GM19324 (cell line): ENCODE results near the gene SMIM38.

Source experiments
- ATAC-seq: cut with Tn5 transposase; IDR thresholded peaks from one replicate; pipeline ENCODE4 v1.9.1; 2021; ENCODE audit warnings: mild to moderate bottlenecking, moderate library complexity; ENCODE audit not compliant: unreplicated experiment, low FRiP score

The SMIM38 gene

DNA sequence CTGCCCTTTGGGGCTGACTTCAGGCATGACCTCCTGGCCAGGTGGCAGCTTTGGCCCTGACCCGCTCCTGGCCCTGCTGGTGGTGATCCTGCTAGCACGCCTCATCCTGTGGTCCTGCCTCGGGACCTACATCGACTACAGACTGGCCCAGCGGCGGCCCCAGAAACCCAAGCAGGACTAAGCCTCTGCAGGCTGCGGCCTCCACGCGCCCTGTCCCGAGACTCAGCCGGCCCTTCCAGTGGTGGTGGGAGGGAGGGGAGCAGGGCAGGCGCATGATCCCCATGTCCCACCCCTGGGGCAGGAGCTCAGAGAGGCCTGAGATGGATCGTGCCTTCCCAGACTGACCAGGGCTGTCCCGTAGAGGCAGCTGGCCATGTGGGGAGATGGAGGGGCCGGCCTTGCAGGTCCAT lies 2.1 kb downstream of the SMIM38 start:
- ATAC-seq = no peak

DNA sequence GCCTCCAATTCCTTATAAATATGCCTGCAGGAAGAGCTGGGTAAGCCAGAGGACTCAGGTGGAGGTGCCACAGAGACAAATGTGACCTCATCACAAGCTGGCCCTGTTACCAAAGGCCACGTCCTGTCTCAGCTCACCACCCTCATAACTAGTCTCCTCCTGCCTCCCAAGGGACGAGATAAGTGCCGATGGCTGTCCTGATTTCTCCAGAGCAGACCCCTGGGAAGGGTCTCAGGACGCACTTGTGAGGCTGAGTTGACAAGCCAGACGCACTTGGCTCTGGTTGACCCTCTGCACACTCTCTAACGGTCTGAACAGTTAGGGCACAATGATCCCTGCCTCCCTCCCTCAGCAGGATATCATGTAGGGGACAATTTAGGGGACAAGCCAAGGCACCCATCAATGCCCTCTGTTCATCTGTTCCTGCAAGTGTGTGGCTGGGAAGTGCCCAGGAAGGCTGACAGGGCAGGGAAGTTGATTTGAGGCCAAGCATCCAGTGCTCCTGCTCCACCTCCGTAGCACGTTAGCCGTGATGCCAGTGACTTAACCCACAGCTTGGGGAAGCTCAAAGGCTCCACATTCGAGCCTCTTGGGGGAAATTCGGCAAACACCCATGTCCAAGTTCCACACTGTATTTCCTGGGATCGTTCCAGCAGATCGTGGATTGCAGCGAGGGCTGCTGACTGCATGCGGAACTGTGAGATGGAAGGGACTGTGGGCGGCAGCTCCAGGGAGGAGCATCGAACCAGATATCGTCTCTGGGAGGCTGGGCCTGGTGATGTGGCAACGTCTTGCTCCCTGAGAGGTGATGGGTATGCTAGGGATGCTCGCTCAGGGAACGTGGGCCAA lies 2.8 kb downstream of the SMIM38 start:
- ATAC-seq = no peak

DNA sequence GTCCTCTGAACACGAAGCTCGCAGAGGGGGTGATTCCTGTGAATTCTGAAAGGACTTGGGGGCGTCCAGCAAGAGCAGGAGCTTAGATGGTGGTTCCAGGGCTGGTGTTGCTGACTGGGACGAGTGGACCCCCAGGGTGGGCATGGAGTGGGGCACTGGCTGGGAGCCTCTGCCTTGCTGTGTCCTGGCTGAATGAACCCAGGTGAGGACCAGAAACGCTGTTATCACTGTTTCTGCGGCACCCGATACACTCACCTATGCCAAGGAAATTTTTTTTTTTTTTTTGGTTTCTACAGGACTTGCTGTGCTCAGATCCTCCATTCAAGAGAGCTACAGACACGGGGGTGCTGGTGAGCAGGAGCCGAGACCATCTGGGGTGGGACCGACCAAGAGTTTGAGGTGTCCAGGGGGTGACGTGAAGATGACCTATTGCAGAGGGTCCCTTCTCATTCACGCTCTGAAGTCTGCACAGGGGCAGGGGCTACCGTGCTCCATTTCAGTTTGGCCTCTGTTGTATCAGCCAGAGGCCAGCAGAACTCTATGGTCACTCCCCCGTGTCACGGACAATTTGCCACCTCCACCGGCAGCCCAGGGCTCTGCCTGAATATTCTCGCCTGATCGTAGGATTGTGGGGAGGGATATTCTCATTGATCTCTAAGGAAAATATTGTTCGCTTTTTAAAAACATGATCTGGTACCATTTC lies 3.6 kb downstream of the SMIM38 start:
- ATAC-seq = no peak

DNA sequence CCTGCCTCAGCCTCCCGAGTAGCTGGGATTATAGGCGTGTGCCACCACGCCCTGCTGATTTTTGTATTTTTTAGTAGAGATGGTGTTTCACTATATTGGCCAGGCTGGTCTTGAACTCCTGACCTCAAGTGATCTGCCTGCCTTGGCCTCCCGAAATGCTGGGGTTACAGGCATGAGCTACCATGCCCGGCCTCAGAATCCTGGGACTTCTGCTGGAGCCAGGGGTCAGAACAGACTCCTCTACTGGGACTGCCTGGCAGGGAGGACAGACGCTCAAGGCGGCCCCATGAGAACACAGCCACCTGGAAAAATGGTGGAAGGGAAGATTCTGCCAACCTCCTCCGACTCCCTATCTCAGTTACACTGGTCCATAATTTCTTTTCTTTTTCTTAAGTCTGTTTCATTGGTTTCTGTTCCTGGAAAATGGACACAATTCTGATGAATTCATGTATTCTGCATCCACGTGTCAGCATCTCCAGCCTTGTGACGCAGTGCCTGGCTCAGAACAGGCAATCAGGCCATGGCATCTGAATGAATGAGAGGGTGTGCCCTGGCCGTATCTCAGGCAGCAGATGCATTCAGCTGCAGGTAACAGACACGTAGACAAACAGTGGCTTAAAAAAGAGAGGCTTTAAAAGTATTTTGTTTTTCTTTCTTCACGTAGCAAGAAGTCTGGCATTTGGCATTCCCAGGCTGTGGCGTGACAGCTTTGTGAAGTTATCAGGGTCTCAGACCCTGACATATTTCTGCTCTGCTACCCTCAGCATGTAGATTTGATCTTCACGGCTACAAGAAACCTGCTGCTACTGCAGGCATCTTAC lies 4.8 kb downstream of the SMIM38 start:
- no peak for ATAC-seq

DNA sequence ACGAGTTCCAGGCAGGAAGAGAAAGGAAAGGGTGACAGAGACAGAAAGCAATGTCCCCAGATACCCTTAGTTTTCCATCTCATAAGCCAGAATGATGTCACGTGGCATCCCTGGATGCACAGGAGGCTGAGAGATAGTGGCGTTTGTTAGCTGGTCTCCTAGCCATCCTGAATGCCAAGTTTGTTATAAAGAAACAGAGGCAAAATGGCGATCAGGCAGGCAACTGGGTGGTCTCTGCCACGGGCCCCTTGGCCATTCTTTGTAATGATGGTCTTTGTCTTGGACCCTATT lies 5.3 kb downstream of the SMIM38 start:
- no peak for ATAC-seq

DNA sequence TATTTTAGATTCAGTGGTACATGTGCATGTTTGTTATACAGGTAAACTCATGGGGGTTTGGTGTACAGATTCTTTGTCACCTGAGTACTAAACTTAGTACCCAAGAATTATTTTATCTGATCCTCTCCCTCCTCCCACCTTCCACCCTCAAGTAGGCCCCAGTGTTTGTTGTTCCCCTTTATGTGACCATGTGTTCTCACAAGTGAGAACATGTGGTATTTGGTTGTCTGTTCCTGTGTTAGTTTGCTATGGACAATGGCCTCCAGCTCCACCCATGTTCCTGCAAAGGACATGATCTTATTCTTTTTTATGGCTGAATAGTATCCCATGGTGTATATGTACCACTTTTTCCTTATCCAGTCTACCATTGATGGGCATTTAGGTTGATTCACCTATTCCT lies 6.8 kb downstream of the SMIM38 start:
- no peak for ATAC-seq

DNA sequence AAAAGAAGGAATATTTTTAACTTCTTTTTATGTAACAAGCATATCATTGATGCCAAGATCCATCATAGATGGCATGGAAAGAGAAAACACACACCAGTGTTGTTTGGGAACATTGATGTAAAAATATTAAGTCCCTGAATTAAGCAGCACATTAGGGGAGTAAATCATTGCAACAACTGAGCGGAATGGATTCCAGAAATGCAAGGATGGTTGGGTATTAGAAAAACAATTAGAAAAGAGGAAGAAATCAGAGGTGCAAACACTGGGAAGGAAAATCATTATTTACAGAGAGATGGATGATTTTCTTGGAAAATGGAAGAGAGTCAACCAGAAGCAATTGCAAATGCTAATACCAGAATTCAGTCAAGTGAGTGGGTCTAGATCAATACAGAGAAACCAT lies 8.1 kb downstream of the SMIM38 start:
- ATAC-seq = no peak

DNA sequence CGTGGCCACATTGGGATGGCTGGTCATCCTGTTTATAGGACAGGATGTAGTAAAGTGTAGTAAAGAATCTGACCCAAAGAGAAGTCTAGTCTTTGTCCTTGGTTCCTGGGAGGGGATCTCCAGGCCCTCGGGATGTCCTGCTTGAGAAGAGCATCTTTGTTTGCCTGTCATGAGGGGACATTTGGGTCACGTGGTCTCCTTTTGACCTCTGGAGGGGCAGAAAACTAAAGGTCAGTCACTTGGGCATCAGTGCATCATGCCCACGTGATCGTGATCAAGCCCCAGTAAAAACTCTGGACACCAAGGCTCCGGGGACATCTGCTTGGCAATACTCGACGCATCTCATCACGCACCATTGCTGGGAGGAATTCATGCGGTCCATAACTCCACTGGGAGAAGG lies 9.1 kb downstream of the SMIM38 start:
- ATAC-seq = no peak

DNA sequence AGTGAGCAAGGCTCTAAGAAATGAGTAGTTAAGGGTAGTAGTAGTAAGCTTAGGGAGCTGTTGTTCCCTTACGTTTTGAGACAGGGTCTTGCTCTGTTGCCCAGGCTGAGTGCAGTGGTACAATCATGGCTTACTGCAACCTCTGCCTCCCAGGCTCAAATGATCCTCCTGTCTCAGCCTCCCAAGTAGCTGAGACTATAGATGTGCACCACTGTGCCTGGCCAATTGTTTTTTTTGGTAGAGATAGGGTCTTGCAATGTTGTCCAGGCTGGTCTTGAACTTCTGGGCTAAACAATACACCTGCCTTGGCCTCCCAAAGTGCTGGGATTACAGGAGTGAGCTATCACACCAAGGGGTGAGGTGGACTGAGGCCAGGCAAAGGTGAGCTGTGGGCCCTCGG lies 10.0 kb downstream of the SMIM38 start:
- ATAC-seq = no peak

DNA sequence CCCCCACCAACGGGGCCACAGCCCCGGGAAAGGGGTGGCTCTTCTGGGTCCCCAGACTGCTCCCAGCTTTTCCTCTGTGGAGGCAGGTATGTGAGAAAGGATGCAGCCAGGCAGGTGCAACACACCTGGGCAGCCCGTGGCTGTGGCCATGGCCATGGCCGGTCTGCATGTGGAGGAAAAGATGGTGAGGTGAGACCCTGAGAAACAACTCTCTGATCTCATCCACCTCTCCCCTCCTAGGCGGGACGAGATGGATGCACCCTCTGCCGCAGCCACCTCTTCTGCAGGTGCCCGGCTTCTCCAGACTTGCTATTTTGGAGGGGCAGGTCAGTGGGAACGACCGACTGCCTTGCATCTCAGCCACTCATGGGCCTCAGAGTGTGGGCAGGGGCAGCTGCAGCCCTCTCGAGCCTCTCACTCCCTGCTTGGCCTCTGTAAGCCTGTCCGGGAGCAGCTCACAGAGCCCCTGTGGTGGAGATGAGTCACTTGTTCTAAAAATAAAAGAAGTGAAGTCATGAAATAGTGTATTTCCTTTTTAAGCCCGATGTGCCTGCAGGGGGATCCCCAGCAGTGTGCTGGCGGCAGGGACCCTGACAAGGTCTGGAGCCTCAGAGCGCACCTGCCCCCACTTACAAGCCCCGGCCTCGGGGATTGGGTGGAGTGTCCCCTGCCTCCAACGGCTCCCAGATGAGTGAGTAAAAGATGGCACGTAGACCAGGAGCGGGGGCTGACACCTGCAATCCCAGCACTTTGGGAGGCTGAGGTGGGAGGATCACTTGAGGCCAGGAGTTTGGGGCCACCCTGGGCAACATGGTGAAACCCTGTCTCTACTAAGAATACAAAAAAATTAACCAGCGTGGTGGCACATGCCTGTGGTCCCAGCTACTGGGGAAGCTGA lies 10.7 kb downstream of the SMIM38 start:
- peak; percentile 60 for ATAC-seq

DNA sequence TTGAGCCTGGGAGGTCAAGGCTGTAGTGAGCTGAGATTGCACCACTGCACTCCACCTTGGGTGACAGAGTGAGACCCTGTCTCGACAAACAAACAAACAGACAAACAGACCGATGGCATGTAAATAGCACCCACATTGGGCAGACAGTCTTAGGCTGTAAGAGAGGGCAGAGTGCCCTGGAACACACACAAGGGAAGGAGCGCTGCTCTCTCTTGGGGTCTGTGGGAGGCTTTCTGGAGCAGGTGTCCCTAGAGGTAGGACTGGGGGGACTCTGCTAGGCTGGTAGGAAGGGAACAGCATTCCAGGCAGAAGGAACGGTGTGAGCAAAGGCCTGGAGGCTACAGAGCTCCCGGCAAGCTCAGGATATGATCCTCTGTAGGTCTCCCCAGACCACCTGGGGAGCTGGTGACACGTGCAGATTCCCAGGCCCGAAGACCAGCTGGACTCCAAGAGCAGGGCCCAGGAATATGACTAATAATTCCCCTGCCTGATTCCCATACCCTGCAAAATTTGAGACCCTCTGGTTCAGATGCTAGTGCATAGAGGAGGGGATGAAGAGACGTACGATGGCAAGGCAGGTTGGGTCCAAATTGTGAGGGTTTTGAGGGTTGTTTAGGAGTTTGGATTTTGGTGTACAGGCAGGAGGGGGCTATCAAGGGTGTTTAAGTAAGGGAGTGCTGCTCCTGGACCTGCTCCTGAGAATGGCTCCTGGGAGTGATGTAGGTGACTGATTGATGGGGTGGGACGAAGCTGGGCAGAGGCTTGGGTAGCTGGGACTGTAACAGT lies 11.6 kb downstream of the SMIM38 start:
- ATAC-seq = no peak

DNA sequence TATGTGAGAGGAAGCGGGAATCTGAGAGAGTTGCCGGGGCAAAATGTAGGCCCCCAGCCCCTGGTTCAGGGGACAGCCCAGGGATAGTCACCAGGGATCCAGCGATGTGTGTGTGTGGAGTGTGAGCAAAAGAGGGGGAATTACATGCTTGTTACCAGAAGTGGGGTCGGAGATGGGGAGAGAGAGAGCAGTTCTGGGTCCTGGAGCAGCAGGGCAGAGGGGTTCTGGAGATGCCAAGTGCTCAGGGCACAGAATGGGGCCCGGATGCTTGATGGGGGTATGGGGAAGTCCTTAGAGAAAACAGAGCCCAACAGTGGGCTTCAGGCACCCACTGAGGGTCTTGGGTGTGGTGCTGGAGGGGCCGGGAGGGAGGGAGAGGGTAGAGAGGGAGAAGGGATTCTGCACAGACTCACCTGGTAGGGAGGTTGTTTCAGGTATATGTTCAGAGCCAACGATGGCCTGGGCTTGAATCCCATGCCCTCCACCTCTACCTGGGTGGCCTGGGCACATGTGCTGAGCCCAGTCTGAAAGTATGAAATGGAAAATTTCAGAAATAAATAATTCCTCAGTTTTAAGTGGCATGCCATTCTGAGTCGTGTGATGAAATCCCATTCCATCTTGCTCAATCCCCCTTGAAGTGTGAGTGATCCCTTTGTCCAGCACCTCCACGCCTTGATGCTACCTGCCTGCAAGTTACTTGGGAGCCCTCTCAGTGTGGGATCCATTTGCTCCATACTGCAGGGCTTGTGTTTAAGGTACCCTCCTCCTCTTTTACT lies 12.4 kb downstream of the SMIM38 start:
- ATAC-seq = no peak

DNA sequence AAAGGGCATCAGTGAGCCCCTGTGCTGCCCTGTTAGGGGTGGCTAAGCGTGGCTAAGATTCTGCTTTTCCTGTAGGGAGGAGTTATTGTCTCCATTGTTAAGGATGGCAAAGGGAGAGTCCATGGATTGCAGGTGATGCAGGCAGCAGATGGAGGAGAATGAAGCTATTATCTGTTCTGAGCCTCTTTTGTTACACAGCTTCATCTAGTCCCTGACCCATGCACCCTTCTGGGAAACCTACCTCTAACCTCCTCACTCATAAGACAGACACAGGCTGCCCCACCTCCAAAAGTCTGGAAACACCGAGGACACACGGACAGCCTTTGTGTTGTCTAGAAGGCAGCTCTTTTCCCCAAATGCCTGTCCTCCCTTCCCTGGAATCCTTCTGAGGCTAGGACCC lies 13.7 kb downstream of the SMIM38 start:
- no peak for ATAC-seq

DNA sequence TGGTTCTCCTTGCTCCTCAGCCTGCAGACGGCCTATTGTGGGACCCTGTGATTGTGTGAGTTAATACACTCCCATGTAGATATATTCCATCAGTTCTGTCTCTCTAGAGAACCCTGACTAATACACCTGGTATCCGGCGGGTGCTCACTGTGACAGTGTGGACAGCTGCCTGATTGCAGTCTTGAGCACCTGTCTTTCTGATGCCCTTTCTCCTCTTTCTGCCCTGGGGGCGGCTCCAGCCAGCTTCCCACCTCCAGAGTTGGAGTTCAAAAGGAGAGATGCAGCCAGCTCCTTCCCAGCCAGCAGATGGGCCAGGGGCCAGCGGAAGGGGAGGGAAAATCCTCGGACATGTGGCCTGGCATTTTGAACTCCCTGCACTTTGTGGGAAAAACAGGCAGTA lies 15.0 kb downstream of the SMIM38 start:
- no peak for ATAC-seq

DNA sequence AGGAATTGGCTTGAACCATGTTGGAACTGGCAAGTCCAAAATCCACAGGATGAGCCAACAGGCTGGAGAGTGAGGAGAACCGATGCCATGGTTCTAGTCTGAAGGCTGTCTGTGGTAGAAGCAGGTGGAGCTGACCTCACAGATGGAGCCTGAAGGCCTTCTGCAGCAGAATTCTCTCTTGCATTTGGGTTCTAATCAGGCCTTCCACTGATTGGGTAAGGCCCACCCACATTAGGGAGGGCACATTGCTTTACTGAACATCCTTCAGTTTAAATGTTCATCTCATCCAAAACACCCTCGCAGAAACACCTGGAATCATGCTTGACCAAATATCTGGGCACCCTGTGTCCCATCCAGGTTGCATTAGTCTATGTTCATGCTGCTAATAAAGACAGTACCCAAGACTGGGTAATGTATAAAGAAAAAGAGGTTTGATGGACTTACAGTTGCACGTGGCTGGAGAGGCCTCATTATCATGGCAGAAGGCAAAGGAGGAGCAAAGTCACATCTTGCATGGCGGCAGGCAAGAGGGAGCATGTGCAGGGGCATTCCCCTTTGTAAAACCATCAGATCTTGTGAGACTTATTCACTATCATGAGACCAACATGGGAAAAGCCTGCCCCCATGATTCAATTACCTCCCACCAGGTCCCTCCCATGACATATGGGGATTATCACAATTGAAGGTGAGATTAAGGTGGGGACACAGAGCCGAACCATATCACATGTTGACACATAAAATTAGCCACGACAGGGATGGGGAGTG lies 15.9 kb downstream of the SMIM38 start:
- no peak for ATAC-seq

DNA sequence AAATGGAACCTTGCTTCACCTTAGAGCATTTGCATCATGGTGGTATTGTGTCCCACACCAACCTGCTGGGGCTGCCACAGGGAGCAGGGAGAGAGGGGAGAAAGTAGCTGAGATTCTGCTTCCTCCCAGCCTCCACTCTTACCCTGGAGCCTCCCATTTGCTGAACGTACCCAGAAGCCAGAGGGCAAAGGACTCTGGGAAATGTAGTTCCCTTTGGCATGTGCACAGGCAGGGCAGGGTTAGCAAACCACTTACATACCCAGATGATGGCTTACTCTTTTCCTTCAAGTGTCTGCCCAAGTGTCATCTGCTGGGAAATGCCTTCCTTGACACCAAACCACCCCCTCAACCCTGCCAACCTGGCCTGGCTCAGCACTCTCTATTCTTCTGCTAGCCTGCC lies 16.9 kb downstream of the SMIM38 start:
- ATAC-seq = no peak

DNA sequence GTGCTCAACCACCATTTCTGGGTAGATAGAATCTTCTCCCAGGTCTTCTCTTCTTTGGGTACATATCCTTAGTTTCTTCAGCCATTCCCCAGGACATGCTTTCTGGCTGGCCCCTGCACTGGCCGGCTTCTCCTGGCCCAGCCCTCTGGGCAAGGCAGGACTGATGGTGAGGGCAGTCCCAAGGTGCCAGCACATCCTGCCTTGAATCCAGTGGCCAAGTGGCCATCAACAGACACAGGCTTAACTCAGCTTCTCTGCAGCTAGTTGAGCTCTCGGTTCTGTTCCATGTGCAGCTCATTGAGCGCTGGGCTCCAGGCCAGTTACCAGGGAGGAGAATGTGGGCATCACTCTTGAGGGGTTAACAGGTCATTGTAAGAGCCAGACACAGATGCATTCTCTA lies 17.6 kb downstream of the SMIM38 start:
- ATAC-seq = no peak

DNA sequence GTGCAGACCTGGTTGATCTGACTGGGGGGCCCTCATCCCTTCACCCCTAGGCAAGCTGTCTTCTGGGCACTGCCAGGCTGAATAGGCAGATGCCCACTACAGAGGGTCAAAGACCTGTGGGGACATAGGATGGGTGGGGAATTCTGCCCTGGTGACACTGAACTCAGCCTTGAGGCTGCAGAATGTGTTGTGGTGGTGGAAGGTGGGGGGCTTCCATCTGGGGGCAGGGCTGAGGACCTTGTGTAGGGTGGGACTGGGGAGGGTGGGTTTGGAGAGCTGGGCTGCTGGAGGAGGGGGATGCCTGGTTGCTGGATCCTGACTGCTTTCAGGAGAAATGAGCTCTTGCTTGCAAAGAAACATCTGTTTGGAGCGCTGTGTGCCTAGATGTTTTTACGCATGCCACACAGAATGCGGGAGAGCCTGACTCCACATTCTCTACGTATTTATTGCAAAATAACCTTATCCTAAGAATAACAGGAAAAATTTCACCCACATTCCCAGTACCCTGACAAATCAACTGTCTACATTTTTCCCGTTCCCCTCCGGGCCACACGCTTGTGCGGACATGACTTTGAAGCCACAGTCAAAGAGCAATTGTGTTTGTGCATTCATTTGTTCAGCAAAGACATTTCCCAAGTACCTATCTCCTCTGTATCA lies 18.3 kb downstream of the SMIM38 start:
- no peak for ATAC-seq
